Astrocyte (in vitro differentiated cells and primary cell): ENCODE data around the gene ADGRD1.

ENCODE experiments used
- EZH2 ChIP-seq: IDR thresholded peaks from 2 replicates; pipeline ENCODE4 v1.6.1; 2012; ENCODE audit warnings: mild to moderate bottlenecking, low read length, inconsistent platforms; ENCODE audit not compliant: insufficient read depth
- TF ChIP-seq, protein P1 (sequence below): IDR thresholded peaks from 2 replicates; pipeline ENCODE4 v1.5.1; 2011; ENCODE audit warnings: low read depth, mild to moderate bottlenecking, inconsistent platforms, low read length, moderate library complexity; ENCODE audit not compliant: insufficient read depth

DNA sequence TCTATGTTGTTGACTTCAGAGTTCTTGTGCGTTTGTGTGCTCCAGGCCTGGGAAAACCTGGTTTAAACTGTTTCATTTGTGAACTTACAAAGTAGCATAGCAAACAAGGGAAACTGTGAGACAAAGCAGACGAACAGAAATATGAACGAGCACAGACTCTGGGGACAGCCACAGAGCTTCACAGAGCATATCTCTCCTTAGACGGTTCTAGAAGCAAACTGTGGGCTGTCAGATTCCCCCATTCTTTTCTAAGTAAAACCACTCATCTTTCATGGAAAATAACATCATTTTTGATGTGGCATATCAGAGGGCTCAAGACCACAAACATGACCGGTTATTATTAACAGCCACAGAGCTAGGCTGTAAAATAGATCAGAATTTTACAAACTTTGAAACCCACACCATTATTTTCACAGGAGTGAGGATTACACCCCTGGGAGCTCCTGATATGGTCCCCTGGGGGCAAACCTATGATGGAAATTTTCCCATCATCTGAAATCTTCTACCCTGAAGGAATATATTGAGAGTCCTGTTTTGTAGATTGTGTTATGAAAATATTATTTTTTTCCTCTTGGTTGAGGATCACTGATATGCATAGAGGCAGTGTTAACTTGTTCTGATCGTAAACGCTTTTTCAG lies 102.0 kb downstream of the ADGRD1 start:
- TF ChIP-seq EZH2: no peak
- TF ChIP-seq, protein P1, sequence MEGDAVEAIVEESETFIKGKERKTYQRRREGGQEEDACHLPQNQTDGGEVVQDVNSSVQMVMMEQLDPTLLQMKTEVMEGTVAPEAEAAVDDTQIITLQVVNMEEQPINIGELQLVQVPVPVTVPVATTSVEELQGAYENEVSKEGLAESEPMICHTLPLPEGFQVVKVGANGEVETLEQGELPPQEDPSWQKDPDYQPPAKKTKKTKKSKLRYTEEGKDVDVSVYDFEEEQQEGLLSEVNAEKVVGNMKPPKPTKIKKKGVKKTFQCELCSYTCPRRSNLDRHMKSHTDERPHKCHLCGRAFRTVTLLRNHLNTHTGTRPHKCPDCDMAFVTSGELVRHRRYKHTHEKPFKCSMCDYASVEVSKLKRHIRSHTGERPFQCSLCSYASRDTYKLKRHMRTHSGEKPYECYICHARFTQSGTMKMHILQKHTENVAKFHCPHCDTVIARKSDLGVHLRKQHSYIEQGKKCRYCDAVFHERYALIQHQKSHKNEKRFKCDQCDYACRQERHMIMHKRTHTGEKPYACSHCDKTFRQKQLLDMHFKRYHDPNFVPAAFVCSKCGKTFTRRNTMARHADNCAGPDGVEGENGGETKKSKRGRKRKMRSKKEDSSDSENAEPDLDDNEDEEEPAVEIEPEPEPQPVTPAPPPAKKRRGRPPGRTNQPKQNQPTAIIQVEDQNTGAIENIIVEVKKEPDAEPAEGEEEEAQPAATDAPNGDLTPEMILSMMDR: no peak
